Prostate gland (tissue), 2 donors: ENCODE data around the gene ATG4D. TPM values are rescaled to one million over a fixed set of nuclear protein-coding genes. Genes with fewer than 3 reads are reported as not detected.
"Not testable (repeated sequence)": the region's sequence is repeated elsewhere in the genome, so short reads cannot be mapped to it uniquely, and the experiment has no call there.

Experiments used
- DNase-seq: peaks from one replicate; pipeline ENCODE4 v3.0.0-alpha.2; 2019; ENCODE audit warnings: low spot score
- H3K27ac ChIP-seq, 2 donors: fragments of 200-600 bp; sonication (generic); 2 replicates each; pipeline ENCODE4 v1.5.1; 2017 to 2019
- H3K27me3 ChIP-seq: fragments of 200-600 bp; sonication (generic); replicated peaks from 2 replicates; pipeline ENCODE4 v1.5.1; 2019; ENCODE audit not compliant: insufficient read depth
- H3K36me3 ChIP-seq, 2 donors: fragments of 200-600 bp; sonication (generic); 1 replicate in 1 of 2; 2 replicates in 1 of 2; pipeline versions ENCODE4 v1.5.1 to v1.8.1; 2017 to 2019
- H3K4me1 ChIP-seq: fragments of 200-600 bp; sonication (generic); replicated peaks from 2 replicates; pipeline ENCODE4 v1.5.1; 2019
- H3K4me3 ChIP-seq, 2 donors: fragments of 200-600 bp; sonication (generic); 2 replicates each; pipeline ENCODE4 v1.5.1; 2017 to 2019
- H3K9me3 ChIP-seq: fragments of 200-600 bp; sonication (generic); 2 replicates; pipeline ENCODE4 v1.5.1; 2017
- POLR2A ChIP-seq: fragments of 450-650 bp; IDR thresholded peaks from one replicate; pipeline ENCODE4 v1.6.1; 2016; ENCODE audit warnings: antibody characterized with exemption, mild to moderate bottlenecking
- POLR2AphosphoS5 ChIP-seq: sonication (generic); formaldehyde crosslinking; IDR thresholded peaks from one replicate; pipeline ENCODE4 v1.6.1; 2017; ENCODE audit warnings: antibody characterized with exemption
- WGBS: methylation state at CpG from one replicate; pipeline ENCODE4 v1.1.5; 2018; 5-methylcytosine and 5-hydroxymethylcytosine counted together
- intact Hi-C: fragments of 100-400 bp; cut with DNase I; formaldehyde crosslinking; loops from one replicate; pipeline ENCODE4 v1.14.2; 2022
- total RNA-seq, 2 donors: library from RNA; depleted of rRNA; stranded (reverse); fragments of >200 nt; gene quantifications; one replicate each; pipeline ENCODE4 v1.1.0, GENCODE V29; 2016
- TF ChIP-seq, protein P1 (sequence below), 4 experiments: fragments of 200-600 bp in 2 of 4; fragments of 450-650 bp in 2 of 4; sonication (generic) in 2 of 4; IDR thresholded peaks; 1 replicate in 3 of 4; 2 replicates in 1 of 4; pipeline ENCODE4 v1.5.1; 2016 to 2019; ENCODE audit warnings: antibody characterized with exemption in 4 of 4, mild to moderate bottlenecking in 2 of 4, moderate library complexity in 2 of 4

ATG4D gene
- total RNA-seq, 2 donors from 2014 or later = 36.3 to 57.9 TPM

DNA sequence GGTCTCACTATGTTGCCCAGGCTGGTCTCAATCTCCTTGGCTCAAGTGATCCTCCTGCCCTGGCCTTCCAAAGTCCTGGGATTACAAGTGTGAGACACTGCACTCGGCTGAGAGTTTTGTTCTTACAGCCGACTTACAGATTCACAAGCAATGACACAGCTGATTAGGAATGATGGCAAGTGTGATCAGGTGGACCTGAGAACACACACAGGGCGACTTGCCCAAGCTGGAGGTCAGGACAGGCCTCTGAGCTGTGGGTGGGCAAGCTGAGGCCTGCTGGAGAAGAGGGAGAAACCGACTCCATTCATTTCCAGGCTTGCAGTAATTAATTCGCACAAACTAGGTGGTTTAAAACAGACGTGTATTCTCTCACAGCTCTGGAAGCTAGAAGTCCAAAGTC, 8.1 kb upstream of the ATG4D start:
- intact Hi-C loops = no loop called here
- no peak overlapping the region for H3K27ac ChIP-seq
- no peaks in the 10 kb centered on the region for H3K9me3 ChIP-seq
- H3K36me3 ChIP-seq = no peaks in the 10 kb centered on the region
- TF ChIP-seq, protein P1, sequence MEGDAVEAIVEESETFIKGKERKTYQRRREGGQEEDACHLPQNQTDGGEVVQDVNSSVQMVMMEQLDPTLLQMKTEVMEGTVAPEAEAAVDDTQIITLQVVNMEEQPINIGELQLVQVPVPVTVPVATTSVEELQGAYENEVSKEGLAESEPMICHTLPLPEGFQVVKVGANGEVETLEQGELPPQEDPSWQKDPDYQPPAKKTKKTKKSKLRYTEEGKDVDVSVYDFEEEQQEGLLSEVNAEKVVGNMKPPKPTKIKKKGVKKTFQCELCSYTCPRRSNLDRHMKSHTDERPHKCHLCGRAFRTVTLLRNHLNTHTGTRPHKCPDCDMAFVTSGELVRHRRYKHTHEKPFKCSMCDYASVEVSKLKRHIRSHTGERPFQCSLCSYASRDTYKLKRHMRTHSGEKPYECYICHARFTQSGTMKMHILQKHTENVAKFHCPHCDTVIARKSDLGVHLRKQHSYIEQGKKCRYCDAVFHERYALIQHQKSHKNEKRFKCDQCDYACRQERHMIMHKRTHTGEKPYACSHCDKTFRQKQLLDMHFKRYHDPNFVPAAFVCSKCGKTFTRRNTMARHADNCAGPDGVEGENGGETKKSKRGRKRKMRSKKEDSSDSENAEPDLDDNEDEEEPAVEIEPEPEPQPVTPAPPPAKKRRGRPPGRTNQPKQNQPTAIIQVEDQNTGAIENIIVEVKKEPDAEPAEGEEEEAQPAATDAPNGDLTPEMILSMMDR (IDR thresholded peaks at IDR 0.05) = no peak
- TF ChIP-seq POLR2AphosphoS5 (peak; percentile 79), POLR2A (no peak)
- peak; percentile 74 for DNase-seq
- no peaks in the 10 kb centered on the region for H3K4me1 ChIP-seq
- WGBS = 44% methylated on average over 6 of the region's 6 CpGs
- no peak overlapping the region for H3K4me3 ChIP-seq
- no peaks in the 10 kb centered on the region for H3K27me3 ChIP-seq

DNA sequence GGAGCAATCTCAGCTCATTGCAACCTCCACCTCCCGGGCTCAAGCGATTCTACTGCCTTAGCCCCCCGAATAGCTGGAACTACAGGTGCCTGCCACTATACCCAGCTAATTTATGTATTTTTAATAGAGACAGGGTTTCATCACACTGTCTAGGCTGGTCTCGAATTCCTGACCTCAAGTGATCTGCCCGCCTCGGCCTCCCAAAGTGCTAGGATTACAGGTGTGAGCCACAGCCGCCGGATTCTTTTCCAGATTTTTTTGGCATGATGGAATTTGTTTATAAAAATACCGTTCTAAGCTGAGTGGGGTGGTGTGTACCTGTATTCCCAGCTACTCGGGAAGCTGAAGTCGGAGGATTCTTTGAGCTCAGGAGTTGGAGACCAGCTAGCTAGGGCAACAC, 6.0 kb upstream of the ATG4D start:
- TF ChIP-seq, protein P1 (IDR thresholded peaks at IDR 0.05) = no peak
- no peak for TF ChIP-seq POLR2A
- TF ChIP-seq POLR2AphosphoS5 = no peak
- Histone ChIP-seq H3K27ac (no peak overlapping the region), H3K9me3 (no peaks in the 10 kb centered on the region), H3K4me3 (no peak overlapping the region), H3K27me3 (no peaks in the 10 kb centered on the region), H3K36me3 (no peaks in the 10 kb centered on the region), H3K4me1 (no peaks in the 10 kb centered on the region)
- intact Hi-C loops = no loop called here
- WGBS = 82% methylated on average over 11 of the region's 11 CpGs
- no peak for DNase-seq

DNA sequence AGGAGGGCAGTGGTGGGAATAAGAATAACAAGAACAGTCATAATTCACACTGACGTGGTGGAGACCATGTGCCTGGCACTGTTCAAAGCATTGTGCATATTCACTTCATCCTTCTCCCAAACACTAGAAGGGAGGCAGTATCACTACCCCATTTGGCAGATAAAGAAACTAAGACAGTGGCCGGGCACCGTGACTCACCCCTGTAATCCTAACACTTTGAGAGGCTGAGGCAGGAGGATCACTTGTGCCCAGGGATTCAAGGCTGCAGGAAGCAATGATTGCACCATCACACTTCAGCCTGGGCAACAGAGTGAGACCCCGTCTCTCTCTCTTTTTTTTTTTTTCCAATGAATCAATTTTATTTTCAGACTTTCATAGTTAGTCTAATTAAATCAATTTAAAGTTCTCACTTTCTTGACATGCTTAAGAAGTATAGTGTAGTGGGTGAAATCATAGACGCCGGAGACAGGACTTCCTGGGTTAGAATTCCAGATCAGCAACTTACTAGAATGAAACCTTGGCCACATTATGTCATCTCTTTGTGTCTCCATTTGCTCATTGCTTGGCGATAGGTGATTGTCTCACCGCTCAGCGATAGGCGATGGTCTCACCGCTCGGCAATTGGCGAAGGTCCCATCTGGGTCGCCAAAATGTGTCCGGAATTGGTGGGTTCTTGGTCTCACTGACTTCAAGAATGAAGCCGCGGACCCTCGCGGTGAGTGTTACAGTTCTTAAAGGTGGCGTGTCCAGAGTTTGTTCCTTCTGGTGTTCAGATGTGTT, 5.3 kb upstream of the ATG4D start:
- Histone ChIP-seq H3K27ac (no peak overlapping the region), H3K9me3 (no peaks in the 10 kb centered on the region), H3K4me1 (no peaks in the 10 kb centered on the region), H3K36me3 (no peaks in the 10 kb centered on the region), H3K4me3 (no peak overlapping the region), H3K27me3 (no peaks in the 10 kb centered on the region)
- WGBS = 78% methylated on average over 20 of the region's 20 CpGs
- TF ChIP-seq POLR2AphosphoS5 = no peak
- TF ChIP-seq, protein P1 (IDR thresholded peaks at IDR 0.05) = no peak
- intact Hi-C loops = no loop called here
- DNase-seq = no peak

DNA sequence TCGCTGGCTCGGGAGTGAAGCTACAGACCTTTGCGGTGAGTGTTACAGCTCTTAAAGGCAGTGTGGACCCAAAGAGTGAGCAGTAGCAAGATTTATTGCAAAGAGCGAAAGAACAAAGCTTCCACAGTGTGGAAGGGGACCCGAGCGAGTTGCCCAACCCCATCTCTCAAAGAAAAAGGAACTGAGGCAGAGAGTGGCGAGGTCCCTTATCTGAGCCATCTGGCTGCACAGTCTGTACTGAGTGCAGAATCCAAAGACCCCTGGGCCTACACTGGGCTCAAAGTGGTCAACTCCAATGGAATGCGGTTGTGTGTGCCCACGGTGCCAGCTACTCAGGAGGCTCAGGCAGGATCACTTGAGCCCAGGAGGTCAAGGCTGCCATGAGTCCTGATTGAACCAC, 4.7 kb upstream of the ATG4D start:
- DNase-seq, intact Hi-C loops, H3K36me3 ChIP-seq, H3K4me1 ChIP-seq, H3K4me3 ChIP-seq, H3K27me3 ChIP-seq, H3K9me3 ChIP-seq, H3K27ac ChIP-seq: not testable (repeated sequence)
- 73% methylated on average over 9 of the region's 9 CpGs for WGBS

GRCh38 chr19:10543059-10543419, 665 bp upstream of the ATG4D start:
- Histone ChIP-seq H3K9me3 (no peaks in the 10 kb centered on the region), H3K27ac (no peak overlapping the region), H3K27me3 (no peaks in the 10 kb centered on the region), H3K36me3 (peaks cover 0 to 12% of the 10 kb centered on the region in 2 donors), H3K4me1 (peaks cover 4% of the 10 kb centered on the region), H3K4me3 (peak overlapping the region; percentile 100)
- intact Hi-C loops = no loop called here
- no peak for DNase-seq
- TF ChIP-seq POLR2A (no peak), POLR2AphosphoS5 (no peak)
- TF ChIP-seq, protein P1 (IDR thresholded peaks at IDR 0.05) = no peak
- 51% methylated on average over 8 of the region's 8 CpGs for WGBS
